Stimulated activated CD4-positive, alpha-beta T cell treated with anti-CD3 and anti-CD28 coated beads, Interleukin-2, amount 100 ng/mL, for 24 hours (primary cell): ENCODE results near the gene PHF20.
"Not testable (repeated sequence)": the region's sequence is repeated elsewhere in the genome, so short reads cannot be mapped to it uniquely, and the experiment has no call there.

Experiments
- DNase-seq, 2 donors: peaks; one replicate each; pipeline ENCODE4 v3.0.0-alpha.2; 2020

Gene PHF20

GRCh38 chr20:35942243-35942642 lies 170.4 kb downstream of the PHF20 start:
- DNase-seq = no peak

GRCh38 chr20:35947489-35947888 lies 175.7 kb downstream of the PHF20 start:
- DNase-seq = peak in 1 of 2 donors; percentile 11

- no peak for DNase-seq
Measured at GRCh38 chr20:35947907-35948306, 176.1 kb downstream of the PHF20 start.

- no peak for DNase-seq
Measured at GRCh38 chr20:35950093-35950492, 178.3 kb downstream of the PHF20 start.

- not testable (repeated sequence) for DNase-seq
Measured at GRCh38 chr20:35952080-35952479, 180.3 kb downstream of the PHF20 start.

GRCh38 chr20:35952480-35953386 lies 180.9 kb downstream of the PHF20 start:
- no peak for DNase-seq

GRCh38 chr20:35953387-35954199 lies 181.8 kb downstream of the PHF20 start:
- peak; percentile 68 to 70 for DNase-seq

- peak; percentile 97 for DNase-seq
Measured at GRCh38 chr20:35954200-35954906, 182.5 kb downstream of the PHF20 start, which contains the start of gene SCAND1. TSS of gene SCAND1 (minus strand) at chr20:35954502. CDS start at chr20:35954284, 218 bp downstream.

- DNase-seq = no peak
Measured at GRCh38 chr20:35954907-35955251, 183.1 kb downstream of the PHF20 start.

- DNase-seq = no peak
Measured at GRCh38 chr20:35956616-35957015, 184.8 kb downstream of the PHF20 start.

- not testable (repeated sequence) for DNase-seq
Measured at GRCh38 chr20:35959291-35959690, 187.5 kb downstream of the PHF20 start.

GRCh38 chr20:35963878-35964277 lies 192.1 kb downstream of the PHF20 start:
- no peak for DNase-seq

- no peak for DNase-seq
Measured at GRCh38 chr20:35967979-35968640, 196.3 kb downstream of the PHF20 start, which contains the start of gene CNBD2. TSS of gene CNBD2 (plus strand) at chr20:35968590. CDS start at chr20:35968763, 173 bp downstream.

- DNase-seq = no peak
Measured at GRCh38 chr20:35968930-35969329, 197.1 kb downstream of the PHF20 start.

GRCh38 chr20:35971981-35972380 lies 200.2 kb downstream of the PHF20 start:
- DNase-seq = no peak

GRCh38 chr20:35972462-35972861 lies 200.6 kb downstream of the PHF20 start:
- no peak for DNase-seq

- no peak for DNase-seq
Measured at GRCh38 chr20:35974256-35974655, 202.4 kb downstream of the PHF20 start.

GRCh38 chr20:35975576-35976373 lies 204.0 kb downstream of the PHF20 start:
- DNase-seq = no peak

- no peak for DNase-seq
Measured at GRCh38 chr20:35978041-35978513, 206.3 kb downstream of the PHF20 start.

- no peak for DNase-seq
Measured at GRCh38 chr20:35979544-35979943, 207.7 kb downstream of the PHF20 start.

GRCh38 chr20:35981969-35982368 lies 210.2 kb downstream of the PHF20 start:
- DNase-seq = no peak
